IMR-90 (cell line): ENCODE results near the gene CRYGS. TPM values are rescaled to one million over a fixed set of nuclear protein-coding genes. Genes with fewer than 3 reads are reported as not detected.
"Not testable (repeated sequence)": the region's sequence is repeated elsewhere in the genome, so short reads cannot be mapped to it uniquely, and the experiment has no call there.

Source experiments
- ATAC-seq: fragments of 200-7000 bp; cut with Tn5 transposase; 2 replicates; pipeline ENCODE4 v1.9.1; 2020; ENCODE audit warnings: low read depth, mild to moderate bottlenecking, moderate library complexity
- BruUV-seq: library from RNA; stranded (reverse); fragments of 400-500 nt; replicated peaks from 2 replicates; lab custom pipeline; 2021; lab: Mats Ljungman, UMichigan
- CTCF ChIA-PET: fragments of 300-600 bp; formaldehyde crosslinking; extraction: SDS; loops from one replicate; lab custom pipeline; 2021; ENCODE audit warnings: antibody characterized with exemption; lab: Yijun Ruan, JAX
- POLR2A ChIA-PET: fragments of 300-600 bp; sonication (Branson Sonifier 250); formaldehyde crosslinking; loops from one replicate; lab custom pipeline; 2022; ENCODE audit warnings: antibody characterized with exemption; ENCODE audit not compliant: unreplicated experiment; lab: Charles Lee
- DNase-seq: peaks from one replicate; pipeline ENCODE4 v3.0.0; 2013
- H2AFZ ChIP-seq: replicated peaks from 2 replicates; pipeline ENCODE3; 2013; ENCODE audit warnings: low read length, mild to moderate bottlenecking; ENCODE audit not compliant: poor library complexity
- H2AK5ac ChIP-seq: 2 replicates; pipeline ENCODE4 v1.6.1; 2013; ENCODE audit warnings: low read depth, low read length, inconsistent platforms
- H2AK9ac ChIP-seq: replicated peaks from 2 replicates; pipeline ENCODE3; 2013; ENCODE audit warnings: mild to moderate bottlenecking, low read depth, low read length, moderate library complexity; ENCODE audit not compliant: poor library complexity
- H2BK120ac ChIP-seq: 2 replicates; pipeline ENCODE4 v1.6.1; 2013; ENCODE audit warnings: low read depth, low read length, inconsistent platforms
- H2BK15ac ChIP-seq: 3 replicates; pipeline ENCODE4 v1.6.1; 2013; ENCODE audit warnings: low read depth, low read length, inconsistent platforms
- H2BK20ac ChIP-seq: 2 replicates; pipeline ENCODE4 v1.6.1; 2013; ENCODE audit warnings: low read depth, mild to moderate bottlenecking, inconsistent platforms, low read length, moderate library complexity
- H2BK5ac ChIP-seq: 2 replicates; pipeline ENCODE4 v1.6.1; 2013; ENCODE audit warnings: mild to moderate bottlenecking, low read depth, low read length, inconsistent platforms; ENCODE audit not compliant: poor library complexity, severe bottlenecking
- H3K14ac ChIP-seq: replicated peaks from 2 replicates; pipeline ENCODE4 v1.6.1; 2013; ENCODE audit warnings: low read depth, low read length, inconsistent platforms
- H3K18ac ChIP-seq: 2 replicates; pipeline ENCODE4 v1.6.1; 2013; ENCODE audit warnings: low read depth, low read length, control low read depth
- H3K23ac ChIP-seq: 2 replicates; pipeline ENCODE4 v1.6.1; 2013; ENCODE audit warnings: low read depth, low read length, inconsistent platforms
- H3K27ac ChIP-seq: 2 replicates; pipeline ENCODE4 v1.5.1; 2013; ENCODE audit warnings: mild to moderate bottlenecking, control low read depth, low read length; ENCODE audit not compliant: insufficient read depth
- H3K27me3 ChIP-seq: 2 replicates; pipeline ENCODE4 v1.6.1; 2013; ENCODE audit warnings: low read length; ENCODE audit not compliant: control insufficient read depth, insufficient read depth
- H3K36me3 ChIP-seq: 2 replicates; pipeline ENCODE4 v1.6.1; 2013; ENCODE audit warnings: low read length, mixed read lengths; ENCODE audit not compliant: control insufficient read depth, insufficient read depth
- H3K4ac ChIP-seq: 2 replicates; pipeline ENCODE4 v1.6.1; 2013; ENCODE audit warnings: low read depth, low read length, inconsistent platforms
- H3K4me1 ChIP-seq: 2 replicates; pipeline ENCODE4 v1.6.1; 2013; ENCODE audit warnings: low read length, mixed read lengths; ENCODE audit not compliant: control insufficient read depth, insufficient read depth
- H3K4me2 ChIP-seq: 2 replicates; pipeline ENCODE4 v1.6.1; 2013; ENCODE audit warnings: low read depth, mild to moderate bottlenecking, control low read depth, low read length, moderate library complexity
- H3K4me3 ChIP-seq: 2 replicates; pipeline ENCODE4 v1.5.1; 2013; ENCODE audit warnings: low read depth, mild to moderate bottlenecking, control low read depth, low read length, moderate library complexity; ENCODE audit not compliant: insufficient read depth
- H3K56ac ChIP-seq: 2 replicates; pipeline ENCODE4 v1.6.1; 2013; ENCODE audit warnings: low read length, inconsistent platforms; ENCODE audit not compliant: insufficient read depth; ENCODE audit errors: extremely low read depth
- H3K79me1 ChIP-seq, 2 experiments: 2 replicates each; pipeline ENCODE4 v1.6.1; 2013; ENCODE audit warnings: low read length in 2 of 2, inconsistent platforms in 1 of 2, low read depth in 1 of 2
- H3K9ac ChIP-seq: 2 replicates; pipeline ENCODE4 v1.6.1; 2013; ENCODE audit warnings: low read depth, low read length, control low read depth
- H3K9me1 ChIP-seq: 2 replicates; pipeline ENCODE4 v1.6.1; 2013; ENCODE audit warnings: low read length, inconsistent platforms; ENCODE audit not compliant: insufficient read depth
- H3K9me3 ChIP-seq: 2 replicates; pipeline ENCODE4 v1.6.1; 2013; ENCODE audit warnings: low read length; ENCODE audit not compliant: control insufficient read depth, insufficient read depth
- H4K20me1 ChIP-seq: 2 replicates; pipeline ENCODE4 v1.6.1; 2013; ENCODE audit warnings: low read length, inconsistent platforms; ENCODE audit not compliant: insufficient read depth
- H4K5ac ChIP-seq: 2 replicates; pipeline ENCODE4 v1.6.1; 2013; ENCODE audit warnings: mild to moderate bottlenecking, low read depth, low read length, control low read depth
- H4K8ac ChIP-seq, 2 experiments: 2 replicates each; pipeline ENCODE4 v1.6.1; 2013; ENCODE audit warnings: low read depth in 2 of 2, low read length in 2 of 2, control low read depth in 1 of 2, inconsistent platforms in 1 of 2
- H4K91ac ChIP-seq: 2 replicates; pipeline ENCODE4 v1.6.1; 2013; ENCODE audit warnings: low read depth, low read length, inconsistent platforms; ENCODE audit not compliant: insufficient read depth
- CEBPB ChIP-seq: IDR thresholded peaks from 2 replicates; pipeline ENCODE4 v1.6.1; 2012; ENCODE audit warnings: low read depth, low read length, improper control_type of control experiment
- WGBS, 2 experiments: methylation state at CpG; one replicate each; pipeline versions ENCODE4 v1.1.5 to v1.1.7; 2013; ENCODE audit warnings: missing lambda C conversion rate in 2 of 2; ENCODE audit not compliant: insufficient read length in 1 of 2; ENCODE audit errors: extremely low coverage in 2 of 2; 5-methylcytosine and 5-hydroxymethylcytosine counted together
- dilution Hi-C: fragments of 300-500 bp; cut with HindIII; formaldehyde crosslinking; loops from one replicate; pipeline ENCODE4 v1.14.3; 2018; ENCODE audit warnings: low sequenced_read_pairs; ENCODE audit not compliant: unreplicated experiment
- in situ Hi-C: fragments of 300-500 bp; cut with MboI; formaldehyde crosslinking; loops from 3 replicates; pipeline ENCODE4 v1.14.3; 2019; ENCODE audit warnings: low sequenced_read_pairs, inconsistent platforms, mixed read lengths
- intact Hi-C: fragments of 100-400 bp; cut with micrococcal nuclease; formaldehyde crosslinking; loops from 2 replicates; pipeline ENCODE4 v1.10.0; 2022
- polyA plus RNA-seq, 3 experiments: library from polyadenylated mRNA; depleted of rRNA; stranded (reverse); fragments of >200 nt; gene quantifications; 2 replicates each; pipeline ENCODE4 v1.2.3, GENCODE V29; 2012; ENCODE audit warnings: low replicate concordance in 1 of 3
- total RNA-seq: library from RNA; depleted of rRNA; stranded (reverse); fragments of >200 nt; gene quantifications from 2 replicates; pipeline ENCODE4 v1.2.3, GENCODE V29; 2012

Gene CRYGS
- total and polyA plus RNA-seq, 2 of the 4 experiments (the other 2 are of a cell fraction), result 0.36 to 2.1 TPM

DNA sequence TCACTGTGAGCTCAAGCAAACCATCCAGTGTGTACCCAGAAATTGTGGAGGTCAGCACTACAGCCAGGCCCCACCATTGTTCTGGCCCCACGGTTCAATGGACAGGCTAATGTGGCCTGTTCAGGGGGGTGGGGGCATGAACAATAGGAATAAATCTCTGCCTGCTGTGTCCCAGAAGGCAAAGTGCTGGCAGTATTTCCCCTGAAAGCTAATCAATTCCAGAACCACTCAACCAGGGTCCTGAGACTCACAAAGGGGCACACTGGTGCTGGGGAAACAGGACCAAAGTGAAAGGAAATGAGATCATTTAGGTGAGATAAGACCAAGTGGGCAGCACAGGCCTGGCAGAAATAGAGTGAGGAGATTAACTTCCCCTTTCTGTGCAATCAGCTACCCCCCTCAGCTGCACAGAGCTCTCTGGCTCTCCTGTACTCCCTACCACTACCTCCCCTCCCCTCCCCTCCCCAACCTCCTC lies 11.5 kb downstream of the CRYGS start:
- ChIA-PET POLR2A (no interaction called here), CTCF (no interaction called here)
- Histone ChIP-seq H2AFZ (no peak overlapping the region), H2BK120ac (no peak overlapping the region), H2AK9ac (no peak overlapping the region), H2AK5ac (no peak overlapping the region), H3K79me1 (no peaks in the 10 kb centered on the region), H4K20me1 (no peaks in the 10 kb centered on the region), H3K9ac (no peak overlapping the region), H3K36me3 (no peaks in the 10 kb centered on the region), H2BK5ac (no peak overlapping the region), H4K91ac (no peak overlapping the region), H3K9me3 (no peaks in the 10 kb centered on the region), H3K56ac (no peak overlapping the region), H3K14ac (no peak overlapping the region), H3K18ac (no peak overlapping the region), H4K5ac (no peak overlapping the region), H2BK20ac (no peak overlapping the region), H3K4ac (no peak overlapping the region), H3K4me1 (no peaks in the 10 kb centered on the region), H3K4me3 (no peak overlapping the region), H3K27ac (no peak overlapping the region), H3K9me1 (no peaks in the 10 kb centered on the region), H2BK15ac (no peak overlapping the region), H4K8ac (no peak overlapping the region), H3K4me2 (no peak overlapping the region), H3K27me3 (peaks cover 2% of the 10 kb centered on the region), H3K23ac (no peak overlapping the region)
- dilution Hi-C loops (no loop called here), in situ Hi-C loops (no loop called here), intact Hi-C loops (no loop called here)
- no peak for TF ChIP-seq CEBPB
- no peak for ATAC-seq
- no CpG with 5 or more reads among the region's 1 CpG for WGBS, 2 experiments
- DNase-seq, result no peak
- no TSS peak for BruUV-seq

DNA sequence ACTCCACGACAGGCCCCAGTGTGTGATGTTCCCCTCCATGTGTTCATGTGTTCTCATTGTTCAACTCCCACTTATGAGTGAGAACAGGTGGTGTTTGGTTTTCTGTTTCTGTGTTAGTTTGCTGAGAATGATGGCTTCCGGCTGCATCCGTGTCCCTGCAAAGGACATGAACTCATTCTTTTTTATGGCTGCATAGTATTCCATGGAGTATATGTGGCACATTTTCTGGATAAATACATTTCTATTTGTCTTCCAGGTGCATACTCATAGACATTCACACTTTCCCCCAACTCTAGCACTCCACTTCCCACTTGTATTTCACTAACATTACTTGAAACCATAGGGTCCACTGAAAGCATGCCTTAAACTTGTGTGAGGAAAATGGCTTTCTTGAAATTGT lies 12.5 kb downstream of the CRYGS start:
- H3K56ac ChIP-seq, DNase-seq, H4K91ac ChIP-seq, CTCF ChIA-PET, H2BK20ac ChIP-seq, H4K5ac ChIP-seq, BruUV-seq, H3K27me3 ChIP-seq, POLR2A ChIA-PET, H2BK15ac ChIP-seq, H3K36me3 ChIP-seq, H3K4ac ChIP-seq, in situ Hi-C loops, dilution Hi-C loops, H2AK5ac ChIP-seq, H2AFZ ChIP-seq, H3K4me1 ChIP-seq, H2AK9ac ChIP-seq, H3K79me1 ChIP-seq, H3K27ac ChIP-seq, ATAC-seq, H2BK120ac ChIP-seq, H3K4me2 ChIP-seq, intact Hi-C loops, H3K9ac ChIP-seq, H3K23ac ChIP-seq, H2BK5ac ChIP-seq, H3K9me3 ChIP-seq, H3K14ac ChIP-seq, H3K4me3 ChIP-seq, H3K18ac ChIP-seq, H4K20me1 ChIP-seq, H3K9me1 ChIP-seq, H4K8ac ChIP-seq: not testable (repeated sequence)
- WGBS, 2 experiments, result no CpG with 5 or more reads among the region's 3 CpGs
